GM19238 (cell line): Measurements from ENCODE around the gene PRKAG2.

Experiments
- DNase-seq: peaks from one replicate; pipeline ENCODE4 v3.0.0; 2011; ENCODE audit warnings: low spot score; ENCODE audit not compliant: insufficient read length

The PRKAG2 gene

GRCh38 chr7:151900986-151901621 lies 24.2 kb upstream of the PRKAG2 start:
- DNase-seq = no peak

GRCh38 chr7:151900591-151900985 lies 23.7 kb upstream of the PRKAG2 start:
- no peak for DNase-seq

GRCh38 chr7:151899513-151900360 lies 22.8 kb upstream of the PRKAG2 start:
- DNase-seq = no peak

- DNase-seq = no peak
Measured at GRCh38 chr7:151897951-151898686, 21.2 kb upstream of the PRKAG2 start.

GRCh38 chr7:151897161-151897731 lies 20.3 kb upstream of the PRKAG2 start:
- DNase-seq = no peak

- no peak for DNase-seq
Measured at GRCh38 chr7:151896486-151896885, 19.6 kb upstream of the PRKAG2 start.

- no peak for DNase-seq
Measured at GRCh38 chr7:151896086-151896485, 19.2 kb upstream of the PRKAG2 start.

DNA sequence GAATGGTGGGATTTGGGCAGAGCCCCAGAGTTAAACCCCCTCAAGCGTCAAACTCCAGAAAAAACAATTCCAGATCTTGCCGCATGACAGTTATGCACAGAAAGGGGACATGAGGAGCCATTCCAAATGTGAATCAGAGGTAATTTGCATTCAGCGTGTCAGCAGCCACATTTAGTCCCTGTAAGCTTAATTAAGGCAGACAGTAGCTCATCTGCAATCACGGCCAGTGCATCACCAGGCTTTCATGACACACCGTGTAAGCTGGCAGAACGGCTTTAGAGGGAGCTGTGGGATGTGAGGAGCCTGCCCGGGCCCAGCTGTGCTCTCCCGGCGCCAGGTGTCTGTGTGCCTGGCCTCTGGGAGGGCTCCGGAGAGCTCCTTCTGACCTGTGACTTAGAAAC lies 18.7 kb upstream of the PRKAG2 start:
- DNase-seq = no peak

GRCh38 chr7:151895008-151895630 lies 18.2 kb upstream of the PRKAG2 start:
- no peak for DNase-seq

- DNase-seq = no peak
Measured at GRCh38 chr7:151894111-151895007, 17.4 kb upstream of the PRKAG2 start.

DNA sequence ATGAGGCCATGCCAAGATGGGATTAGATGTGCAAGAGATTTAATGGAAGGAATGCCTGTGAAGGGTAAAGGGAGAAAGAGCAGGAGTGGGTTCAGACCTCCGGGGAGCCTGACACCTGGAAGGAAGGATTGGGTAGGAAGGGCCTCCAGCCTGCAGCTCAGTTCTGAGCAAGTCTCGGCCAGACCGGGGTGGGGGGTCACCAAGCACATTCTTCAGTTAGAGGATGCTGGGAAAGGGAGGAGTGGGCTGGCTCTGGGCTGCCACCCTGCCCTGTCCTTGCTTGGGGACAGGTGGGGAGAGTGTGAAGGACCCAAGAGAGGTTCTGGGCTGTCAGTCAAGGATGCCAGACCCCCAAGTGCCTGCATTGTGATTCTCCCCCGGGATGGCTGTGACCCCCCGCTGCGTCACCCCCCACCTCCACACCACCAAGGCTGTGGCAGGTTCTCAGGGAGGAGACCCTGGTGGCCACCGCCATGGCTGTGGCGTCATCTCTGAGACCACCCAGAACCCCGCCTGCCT lies 16.5 kb upstream of the PRKAG2 start:
- DNase-seq = no peak

DNA sequence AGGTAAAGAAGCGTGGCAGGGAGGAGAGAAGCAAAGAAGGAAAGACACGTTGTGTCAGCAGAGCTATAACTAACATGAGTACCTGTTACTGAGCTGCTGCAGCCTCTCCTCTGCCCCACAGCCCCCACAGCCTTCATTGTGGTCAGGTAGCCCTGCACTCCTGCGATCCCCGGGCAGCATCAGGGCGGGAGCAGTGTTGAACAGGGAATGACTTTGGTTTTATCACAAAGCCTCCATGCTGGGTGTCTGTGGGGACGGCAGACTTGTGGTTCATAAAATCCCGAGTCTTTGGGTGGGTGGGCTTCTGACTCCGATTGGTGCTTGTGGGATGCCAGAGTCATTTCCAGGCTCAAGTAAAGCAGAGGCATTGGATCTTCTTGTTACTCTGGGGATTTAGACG lies 14.8 kb upstream of the PRKAG2 start:
- DNase-seq = no peak

DNA sequence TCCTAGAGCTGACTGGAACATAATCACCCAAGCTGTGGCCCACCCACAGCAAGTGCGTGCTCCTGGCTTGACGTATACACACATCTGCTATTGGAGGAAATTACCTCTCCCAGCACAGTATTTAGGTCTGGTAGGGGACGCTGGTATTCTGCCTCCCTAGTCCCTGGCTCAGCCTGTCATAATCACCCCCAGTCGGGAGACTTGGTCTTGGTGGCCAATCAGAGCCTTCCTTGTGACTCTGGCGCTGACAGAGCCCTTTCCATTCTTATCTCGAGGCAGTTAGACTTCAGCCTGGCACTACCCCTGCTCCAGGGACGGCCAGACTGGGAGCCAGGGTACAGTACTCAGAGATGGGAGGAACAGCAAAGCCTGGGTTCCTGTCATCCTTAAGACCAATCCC lies 14.3 kb upstream of the PRKAG2 start:
- no peak for DNase-seq

DNA sequence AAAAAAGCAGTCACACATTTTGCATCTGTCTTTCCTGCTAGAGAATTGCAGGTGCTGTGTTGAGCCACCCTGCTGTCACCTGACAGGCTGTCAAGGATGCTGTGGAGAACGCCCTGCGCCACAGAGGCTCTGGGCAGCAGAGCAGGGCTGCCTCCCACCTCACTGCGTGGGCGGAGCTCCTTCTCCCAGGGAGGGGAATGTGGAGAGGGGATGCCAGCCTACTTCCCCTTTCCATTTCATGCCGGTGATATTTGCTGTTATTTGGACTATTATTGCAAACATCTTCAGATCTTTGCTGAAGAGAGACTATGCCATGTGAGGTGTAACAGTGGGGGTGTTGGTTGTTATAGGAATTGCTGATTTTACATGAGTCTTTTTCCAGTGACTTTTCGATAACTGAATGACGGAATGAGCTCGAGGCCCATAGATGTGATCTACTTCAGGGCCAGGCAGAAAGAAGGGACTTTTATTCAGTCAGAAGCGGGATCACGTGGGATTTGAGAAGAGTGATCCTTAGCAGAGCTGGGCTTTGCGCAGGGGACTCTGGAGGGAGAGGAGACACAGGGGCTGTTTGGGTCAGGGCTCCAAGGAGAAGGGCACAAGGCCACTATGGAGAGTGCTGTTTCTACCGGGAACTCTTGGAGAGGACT lies 13.6 kb upstream of the PRKAG2 start:
- no peak for DNase-seq

DNA sequence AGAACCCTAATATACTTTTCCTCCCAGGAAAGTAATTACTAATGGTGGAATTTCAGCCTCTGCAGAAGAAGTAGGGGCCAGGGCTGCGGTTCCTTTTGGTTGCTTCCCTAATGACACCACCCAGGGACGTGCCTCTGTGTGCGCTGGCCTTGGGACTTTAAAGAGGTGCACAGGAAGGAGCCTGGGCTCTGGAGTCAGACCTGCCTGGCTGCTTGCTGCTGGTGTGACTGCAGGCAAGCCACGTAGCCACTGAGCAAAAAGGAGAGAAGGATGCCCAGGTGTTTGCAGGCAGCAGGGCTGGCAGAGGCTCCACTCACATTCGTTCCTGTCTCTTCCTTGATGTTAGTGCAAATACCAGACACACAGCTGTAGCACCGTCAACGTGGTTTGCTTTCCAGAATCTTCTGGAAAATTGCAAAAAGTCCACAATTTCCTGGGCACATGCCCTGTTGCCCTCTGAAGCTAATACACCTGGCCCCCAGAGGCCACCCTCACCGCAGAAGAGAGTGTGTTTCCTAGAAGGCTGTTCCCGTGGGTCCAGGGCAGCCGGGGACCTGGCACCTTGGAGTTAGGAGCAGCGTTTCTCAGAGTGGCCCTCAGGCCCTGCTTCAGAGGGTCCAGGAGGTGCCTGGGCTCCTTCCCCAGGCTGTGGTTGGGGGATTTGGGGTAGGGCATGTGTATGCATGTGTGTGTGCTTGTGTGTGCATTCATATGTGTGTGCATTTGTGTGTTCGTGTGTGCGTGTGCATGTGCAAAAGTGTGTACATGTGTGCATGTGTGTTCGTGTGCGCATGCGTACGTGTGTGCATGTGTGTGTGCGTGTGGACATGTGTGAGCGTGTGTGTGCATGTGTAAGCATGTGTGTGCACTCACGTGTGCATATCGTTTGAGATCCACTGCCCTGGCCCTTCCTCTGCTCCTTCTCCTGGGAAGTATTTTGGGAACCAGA lies 12.8 kb upstream of the PRKAG2 start:
- DNase-seq = no peak

GRCh38 chr7:151888079-151889067 lies 11.5 kb upstream of the PRKAG2 start:
- no peak for DNase-seq

GRCh38 chr7:151886783-151887182 lies 9.9 kb upstream of the PRKAG2 start:
- no peak for DNase-seq
